Duodenal mucosa (tissue), 2 donors: ENCODE results near the gene SLC17A8.
"Not testable (repeated sequence)": the region's sequence is repeated elsewhere in the genome, so short reads cannot be mapped to it uniquely, and the experiment has no call there.

Experiments used
- H3K27ac ChIP-seq: one replicate; pipeline ENCODE4 v1.7.0; 2013; ENCODE audit warnings: low read depth, low read length
- H3K27me3 ChIP-seq, 2 donors: one replicate each; pipeline ENCODE4 v1.7.0; 2013; ENCODE audit warnings: low read length in 2 of 2, control low read depth in 1 of 2; ENCODE audit not compliant: insufficient read depth in 2 of 2, control insufficient read depth in 1 of 2
- H3K36me3 ChIP-seq, 2 donors: one replicate each; pipeline ENCODE4 v1.7.0; 2013; ENCODE audit warnings: low read length in 2 of 2, control low read depth in 1 of 2; ENCODE audit not compliant: insufficient read depth in 2 of 2, control insufficient read depth in 1 of 2
- H3K4me1 ChIP-seq, 2 donors: one replicate each; pipeline ENCODE4 v1.7.0; 2013; ENCODE audit warnings: low read length in 2 of 2, control low read depth in 1 of 2; ENCODE audit not compliant: insufficient read depth in 2 of 2, control insufficient read depth in 1 of 2
- H3K4me3 ChIP-seq, 2 donors: one replicate each; pipeline ENCODE4 v1.7.0; 2013; ENCODE audit warnings: low read length in 2 of 2, low read depth in 1 of 2
- H3K9ac ChIP-seq, 2 donors: one replicate each; pipeline ENCODE4 v1.7.0; 2013; ENCODE audit warnings: low read length in 2 of 2, low read depth in 1 of 2
- H3K9me3 ChIP-seq, 2 donors: one replicate each; pipeline ENCODE4 v1.7.0; 2013; ENCODE audit warnings: low read length in 2 of 2, control low read depth in 1 of 2; ENCODE audit not compliant: control insufficient read depth in 1 of 2

SLC17A8 gene

GRCh38 chr12:100356644-100357223 is at the start of gene SLC17A8:
Gene SLC17A8, plus strand, starts transcription at chr12:100357074. Its CDS starts 318 bp downstream, at chr12:100357392.
- H3K4me3 ChIP-seq, result no peak within 1 kb of the TSS
- H3K9ac ChIP-seq, result no peak within 1 kb of the TSS
- H3K36me3 ChIP-seq, result no peaks in the 10 kb centered on the region
- H3K27ac ChIP-seq, result no peak within 1 kb of the TSS
- H3K9me3 ChIP-seq, result no peaks in the 10 kb centered on the region
- peaks cover 0 to 4% of the 10 kb centered on the region in 2 donors for H3K27me3 ChIP-seq
- H3K4me1 ChIP-seq, result peaks cover 0 to 6% of the 10 kb centered on the region in 2 donors

GRCh38 chr12:100308138-100308537 is 48.7 kb upstream of the SLC17A8 start:
- H3K4me1 ChIP-seq, H3K27ac ChIP-seq, H3K27me3 ChIP-seq, H3K9me3 ChIP-seq, H3K9ac ChIP-seq, H3K4me3 ChIP-seq: not testable (repeated sequence)
- peaks cover 6 to 39% of the 10 kb centered on the region in 2 donors for H3K36me3 ChIP-seq

- Histone ChIP-seq H3K36me3 (peaks cover 12 to 43% of the 10 kb centered on the region in 2 donors), H3K27ac (no peak overlapping the region)
Measured at GRCh38 chr12:100311317-100311716, 45.6 kb upstream of the SLC17A8 start.

GRCh38 chr12:100317371-100317770 is 39.5 kb upstream of the SLC17A8 start:
- Histone ChIP-seq H3K4me3 (no peak overlapping the region), H3K9me3 (no peaks in the 10 kb centered on the region), H3K36me3 (peaks cover 5 to 65% of the 10 kb centered on the region in 2 donors), H3K27me3 (no peaks in the 10 kb centered on the region), H3K9ac (no peak overlapping the region), H3K27ac (no peak overlapping the region), H3K4me1 (no peaks in the 10 kb centered on the region)

More at GRCh38 chr12:100311317-100311716, 45.6 kb upstream of the SLC17A8 start:
- Histone ChIP-seq H3K9me3 (no peaks in the 10 kb centered on the region), H3K27me3 (no peaks in the 10 kb centered on the region), H3K9ac (no peak overlapping the region), H3K4me1 (no peaks in the 10 kb centered on the region), H3K4me3 (no peak overlapping the region)

GRCh38 chr12:100324498-100324897 is 32.4 kb upstream of the SLC17A8 start:
- Histone ChIP-seq H3K27me3 (no peaks in the 10 kb centered on the region), H3K4me1 (no peaks in the 10 kb centered on the region), H3K9me3 (no peaks in the 10 kb centered on the region), H3K9ac (no peak overlapping the region), H3K4me3 (no peak overlapping the region), H3K27ac (no peak overlapping the region), H3K36me3 (peaks cover 5 to 43% of the 10 kb centered on the region in 2 donors)

GRCh38 chr12:100326208-100326607 is 30.7 kb upstream of the SLC17A8 start:
- Histone ChIP-seq H3K9me3 (no peaks in the 10 kb centered on the region), H3K36me3 (peaks cover 5 to 47% of the 10 kb centered on the region in 2 donors), H3K4me1 (no peaks in the 10 kb centered on the region), H3K27me3 (no peaks in the 10 kb centered on the region), H3K4me3 (no peak overlapping the region), H3K27ac (no peak overlapping the region), H3K9ac (no peak overlapping the region)

GRCh38 chr12:100329800-100330199 is 27.1 kb upstream of the SLC17A8 start:
- H3K4me3 ChIP-seq, result no peak overlapping the region
- H3K36me3 ChIP-seq, result peaks cover 12 to 51% of the 10 kb centered on the region in 2 donors
- H3K9ac ChIP-seq, result no peak overlapping the region
- no peaks in the 10 kb centered on the region for H3K9me3 ChIP-seq
- no peak overlapping the region for H3K27ac ChIP-seq
- H3K4me1 ChIP-seq, result peaks cover 0 to 14% of the 10 kb centered on the region in 2 donors
- H3K27me3 ChIP-seq, result no peaks in the 10 kb centered on the region

GRCh38 chr12:100331871-100332270 is 25.0 kb upstream of the SLC17A8 start:
- Histone ChIP-seq H3K27ac (no peak overlapping the region), H3K9ac (no peak overlapping the region), H3K27me3 (no peaks in the 10 kb centered on the region), H3K4me1 (peaks cover 0 to 18% of the 10 kb centered on the region in 2 donors), H3K4me3 (no peak overlapping the region), H3K9me3 (no peaks in the 10 kb centered on the region), H3K36me3 (peaks cover 15 to 52% of the 10 kb centered on the region in 2 donors)

GRCh38 chr12:100332852-100333251 is 24.0 kb upstream of the SLC17A8 start:
- Histone ChIP-seq H3K36me3 (peaks cover 19 to 47% of the 10 kb centered on the region in 2 donors), H3K4me1 (peaks cover 0 to 23% of the 10 kb centered on the region in 2 donors), H3K27ac (no peak overlapping the region), H3K27me3 (no peaks in the 10 kb centered on the region), H3K4me3 (no peak overlapping the region), H3K9ac (no peak overlapping the region), H3K9me3 (no peaks in the 10 kb centered on the region)

- peaks cover 0 to 14% of the 10 kb centered on the region in 2 donors for H3K4me1 ChIP-seq
- H3K9me3 ChIP-seq, result no peaks in the 10 kb centered on the region
- peaks cover 27 to 33% of the 10 kb centered on the region in 2 donors for H3K36me3 ChIP-seq
- no peak overlapping the region for H3K4me3 ChIP-seq
- no peak overlapping the region for H3K27ac ChIP-seq
- no peaks in the 10 kb centered on the region for H3K27me3 ChIP-seq
- H3K9ac ChIP-seq, result no peak overlapping the region
Measured at GRCh38 chr12:100337299-100337698, 19.6 kb upstream of the SLC17A8 start.
